Hepatocyte (in vitro differentiated cells): ENCODE data around the gene ASTN2.

Experiments
- EZH2 ChIP-seq: fragments of 200-600 bp; sonication (generic); IDR thresholded peaks from 2 replicates; pipeline ENCODE4 v1.6.1; 2016; ENCODE audit warnings: antibody characterized with exemption, mild to moderate bottlenecking, borderline replicate concordance
- TF ChIP-seq, protein P1 (sequence below): fragments of 200-600 bp; sonication (generic); IDR thresholded peaks from 2 replicates; pipeline ENCODE4 v1.5.1; 2016; ENCODE audit warnings: antibody characterized with exemption, mild to moderate bottlenecking; ENCODE audit not compliant: poor library complexity

DNA sequence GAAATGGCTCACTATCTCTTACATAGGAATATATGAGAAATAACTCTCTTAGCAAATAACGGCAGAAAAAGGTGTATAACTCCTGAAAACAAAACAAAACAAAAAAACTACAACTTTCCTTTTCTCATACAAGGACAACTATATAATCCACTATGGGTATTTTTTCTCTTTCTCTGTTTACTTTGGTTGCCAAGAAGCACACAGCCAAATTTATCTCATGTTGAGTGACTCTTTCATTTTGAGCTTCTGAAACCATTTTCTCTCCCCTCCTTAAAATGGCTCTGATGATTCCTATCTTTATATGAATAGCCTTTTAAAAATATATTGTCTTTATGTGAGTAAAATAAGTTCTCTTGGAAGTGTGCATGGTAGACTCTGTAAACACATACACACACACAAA lies 599.0 kb downstream of the ASTN2 start:
- TF ChIP-seq, protein P1, sequence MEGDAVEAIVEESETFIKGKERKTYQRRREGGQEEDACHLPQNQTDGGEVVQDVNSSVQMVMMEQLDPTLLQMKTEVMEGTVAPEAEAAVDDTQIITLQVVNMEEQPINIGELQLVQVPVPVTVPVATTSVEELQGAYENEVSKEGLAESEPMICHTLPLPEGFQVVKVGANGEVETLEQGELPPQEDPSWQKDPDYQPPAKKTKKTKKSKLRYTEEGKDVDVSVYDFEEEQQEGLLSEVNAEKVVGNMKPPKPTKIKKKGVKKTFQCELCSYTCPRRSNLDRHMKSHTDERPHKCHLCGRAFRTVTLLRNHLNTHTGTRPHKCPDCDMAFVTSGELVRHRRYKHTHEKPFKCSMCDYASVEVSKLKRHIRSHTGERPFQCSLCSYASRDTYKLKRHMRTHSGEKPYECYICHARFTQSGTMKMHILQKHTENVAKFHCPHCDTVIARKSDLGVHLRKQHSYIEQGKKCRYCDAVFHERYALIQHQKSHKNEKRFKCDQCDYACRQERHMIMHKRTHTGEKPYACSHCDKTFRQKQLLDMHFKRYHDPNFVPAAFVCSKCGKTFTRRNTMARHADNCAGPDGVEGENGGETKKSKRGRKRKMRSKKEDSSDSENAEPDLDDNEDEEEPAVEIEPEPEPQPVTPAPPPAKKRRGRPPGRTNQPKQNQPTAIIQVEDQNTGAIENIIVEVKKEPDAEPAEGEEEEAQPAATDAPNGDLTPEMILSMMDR = no peak
- no peak for TF ChIP-seq EZH2
